ENCODE results near the gene GTF3A.

The GTF3A gene

DNA sequence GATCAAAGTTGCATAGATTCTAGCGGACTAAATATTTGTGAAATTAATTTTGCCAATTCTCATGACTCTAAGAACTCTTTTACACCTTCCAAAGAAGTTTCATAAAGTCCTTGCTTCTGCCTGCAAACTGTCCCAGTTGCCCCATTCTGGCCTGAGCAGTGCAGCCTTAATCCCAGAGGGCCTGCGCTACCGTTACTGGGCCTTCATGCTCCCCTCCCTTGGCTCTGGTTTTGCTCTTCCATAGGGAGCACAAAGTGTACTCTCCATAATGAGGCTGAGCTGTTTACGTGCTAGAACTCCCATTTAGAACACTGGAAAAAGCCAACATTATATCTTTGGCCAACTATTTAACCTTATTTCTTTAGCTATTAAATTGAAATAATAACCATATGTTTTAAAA lies 23.9 kb downstream of the GTF3A start:
- no peaks in the 10 kb centered on the region for H3K9me3 ChIP-seq (ENCODE audit: insufficient read depth, low read length, severe bottlenecking)
- no peaks in the 10 kb centered on the region for H3K27me3 ChIP-seq (ENCODE audit: insufficient read depth, low read length, poor library complexity)
- peak overlapping the region; percentile 84 for H3K4me2 ChIP-seq (ENCODE audit: insufficient read depth, low read length)
- peak overlapping the region; percentile 5 to 70; a peak in 2 of 4 replicates for H3K4me3 ChIP-seq (ENCODE audit: low read depth in 1 of 2, low read length in 2 of 2)
- peaks cover 72% of the 10 kb centered on the region for H3K79me2 ChIP-seq (ENCODE audit: insufficient read depth, low read length)
- peak overlapping the region; percentile 87 for H3K9ac ChIP-seq (ENCODE audit: low read depth, low read length)
- H2AFZ ChIP-seq (ENCODE audit: low read depth, low read length) = no peak overlapping the region
- TF ChIP-seq CTCF (IDR thresholded peaks at IDR 0.05; ENCODE audit: borderline replicate concordance, extremely low read depth, low read length, poor library complexity, severe bottlenecking) = no peak
- TF ChIP-seq EZH2 (IDR thresholded peaks at IDR 0.05; ENCODE audit: borderline replicate concordance, low read depth, low read length, severe bottlenecking) = no peak
- peak overlapping the region; percentile 96 for H3K27ac ChIP-seq (ENCODE audit: low read length)
- no peak for DNase-seq
- ATAC-seq (ENCODE audit: insufficient read depth, low read depth) = no peak
- no peaks in the 10 kb centered on the region for H3K36me3 ChIP-seq (ENCODE audit: insufficient read depth, low read length)
- H3K4me1 ChIP-seq (ENCODE audit: insufficient read depth, low read length) = peaks cover 85% of the 10 kb centered on the region
- H4K20me1 ChIP-seq (ENCODE audit: insufficient read depth, low read length) = no peaks in the 10 kb centered on the region

DNA sequence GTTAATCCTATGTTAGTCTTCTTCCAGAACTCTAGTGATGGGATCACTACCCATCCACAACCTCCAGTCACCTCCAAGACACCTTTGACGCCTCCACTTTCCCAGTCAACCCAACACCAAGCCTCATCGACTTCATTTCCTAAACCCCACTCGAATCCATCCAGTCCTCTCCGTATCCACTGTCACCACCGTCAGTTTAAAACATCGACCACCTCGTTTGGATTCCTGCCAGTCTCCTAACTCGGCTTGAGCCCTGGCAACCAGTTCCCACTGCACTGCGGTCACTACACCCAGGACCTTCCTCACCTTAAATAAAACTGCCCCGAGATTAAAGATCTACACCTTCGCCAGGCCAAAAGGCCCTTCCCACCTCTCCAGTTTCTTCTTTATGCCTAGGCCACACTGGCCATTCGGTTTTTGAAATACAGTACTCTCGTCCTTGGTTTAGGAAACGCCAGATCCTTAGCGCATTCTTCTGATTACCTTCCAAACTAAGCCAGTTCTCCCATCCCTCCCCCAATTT lies 24.7 kb downstream of the GTF3A start:
- TF ChIP-seq EZH2 (IDR thresholded peaks at IDR 0.05; ENCODE audit: borderline replicate concordance, low read depth, low read length, severe bottlenecking) = no peak
- TF ChIP-seq CTCF (IDR thresholded peaks at IDR 0.05; ENCODE audit: borderline replicate concordance, extremely low read depth, low read length, poor library complexity, severe bottlenecking) = no peak
- DNase-seq = no peak
- H3K27ac ChIP-seq (ENCODE audit: low read length) = peak overlapping the region; percentile 96
- no peaks in the 10 kb centered on the region for H4K20me1 ChIP-seq (ENCODE audit: insufficient read depth, low read length)
- peak overlapping the region; percentile 84 for H3K4me2 ChIP-seq (ENCODE audit: insufficient read depth, low read length)
- H3K27me3 ChIP-seq (ENCODE audit: insufficient read depth, low read length, poor library complexity) = no peaks in the 10 kb centered on the region
- peak overlapping the region; percentile 87 for H3K9ac ChIP-seq (ENCODE audit: low read depth, low read length)
- peak overlapping the region; percentile 70 to 87 for H3K4me3 ChIP-seq (ENCODE audit: low read depth in 1 of 2, low read length in 2 of 2)
- no peaks in the 10 kb centered on the region for H3K9me3 ChIP-seq (ENCODE audit: insufficient read depth, low read length, severe bottlenecking)
- no peaks in the 10 kb centered on the region for H3K36me3 ChIP-seq (ENCODE audit: insufficient read depth, low read length)
- peaks cover 76% of the 10 kb centered on the region for H3K4me1 ChIP-seq (ENCODE audit: insufficient read depth, low read length)
- H2AFZ ChIP-seq (ENCODE audit: low read depth, low read length) = no peak overlapping the region
- peaks cover 65% of the 10 kb centered on the region for H3K79me2 ChIP-seq (ENCODE audit: insufficient read depth, low read length)
- ATAC-seq (ENCODE audit: insufficient read depth, low read depth) = no peak

DNA sequence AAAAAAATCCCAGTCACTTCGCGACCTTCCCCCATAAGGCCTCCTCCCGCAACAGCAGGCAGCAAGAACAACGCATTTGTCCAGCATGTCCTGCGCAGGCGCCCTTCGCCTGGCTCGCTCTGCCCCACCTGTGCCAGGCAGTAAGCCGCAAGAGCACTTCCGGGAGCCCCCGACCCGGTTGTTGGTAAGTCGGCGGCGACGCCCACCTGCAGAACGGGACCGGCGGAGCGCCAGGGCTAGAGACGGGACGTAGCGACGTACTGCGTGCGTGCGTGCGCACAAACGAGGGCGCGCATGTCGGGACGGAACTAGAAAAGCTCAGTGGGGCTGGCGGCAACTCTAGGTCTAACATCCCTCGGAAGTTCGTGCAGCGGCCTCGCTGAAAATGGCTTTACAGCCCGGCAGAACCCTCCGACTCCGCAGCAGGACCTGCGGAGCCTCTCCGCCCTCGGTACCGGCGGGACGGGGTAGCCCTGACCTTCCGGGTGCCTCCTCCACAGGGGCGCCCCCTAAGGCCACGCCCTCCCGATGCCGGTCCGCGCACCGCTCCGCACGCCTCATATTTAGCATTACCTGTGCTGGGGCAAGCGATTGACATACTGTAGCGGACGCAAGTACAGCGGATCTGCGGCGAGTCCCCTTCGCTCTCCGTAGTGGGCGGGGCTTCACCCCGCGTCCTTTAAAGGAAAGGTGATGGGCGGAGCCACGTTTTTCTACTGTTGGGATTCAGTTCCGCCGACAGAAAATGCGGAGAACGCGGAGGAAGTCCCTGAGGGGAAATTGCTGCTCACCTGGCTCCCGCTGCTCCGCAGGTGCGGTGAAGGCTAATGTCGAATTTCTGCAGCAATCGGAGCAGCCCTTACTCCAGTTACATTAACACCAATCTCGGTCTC lies 25.8 kb downstream of the GTF3A start, which contains the start of gene MTIF3:
Gene MTIF3, minus strand, starts transcription at position 629 of the 893 bp plus-strand sequence. CDS start 10,116 bp downstream, outside the sequence.
- TF ChIP-seq EZH2 (IDR thresholded peaks at IDR 0.05; ENCODE audit: borderline replicate concordance, low read depth, low read length, severe bottlenecking) (no peak), CTCF (IDR thresholded peaks at IDR 0.05; ENCODE audit: borderline replicate concordance, extremely low read depth, low read length, poor library complexity, severe bottlenecking) (peak; percentile 28)
- Histone ChIP-seq H3K9me3 (ENCODE audit: insufficient read depth, low read length, severe bottlenecking) (no peaks in the 10 kb centered on the region), H3K79me2 (ENCODE audit: insufficient read depth, low read length) (peaks cover 55% of the 10 kb centered on the region), H2AFZ (ENCODE audit: low read depth, low read length) (peak within 1 kb of the TSS; percentile 72), H3K27ac (ENCODE audit: low read length) (peak within 1 kb of the TSS; percentile 96), H3K27me3 (ENCODE audit: insufficient read depth, low read length, poor library complexity) (no peaks in the 10 kb centered on the region), H3K4me2 (ENCODE audit: insufficient read depth, low read length) (peak within 1 kb of the TSS; percentile 84), H3K9ac (ENCODE audit: low read depth, low read length) (peak within 1 kb of the TSS; percentile 87), H3K4me3 (ENCODE audit: low read depth in 1 of 2, low read length in 2 of 2) (peak within 1 kb of the TSS; percentile 70 to 87), H3K4me1 (ENCODE audit: insufficient read depth, low read length) (peaks cover 72% of the 10 kb centered on the region), H4K20me1 (ENCODE audit: insufficient read depth, low read length) (no peaks in the 10 kb centered on the region), H3K36me3 (ENCODE audit: insufficient read depth, low read length) (no peaks in the 10 kb centered on the region)
- peak; percentile 98 for DNase-seq
- ATAC-seq (ENCODE audit: insufficient read depth, low read depth) = peak; percentile 84

Data from DND-41 (cell line).